PC-3 (cell line): ENCODE results near the gene TGFBR3. TPM values are rescaled to one million over a fixed set of nuclear protein-coding genes. Genes with fewer than 3 reads are reported as not detected.

Experiments used
- ATAC-seq: fragments of 200-7000 bp; cut with Tn5 transposase; 2 replicates; pipeline ENCODE4 v1.9.1; 2020; ENCODE audit warnings: mild to moderate bottlenecking, moderate library complexity
- BruUV-seq: library from RNA; stranded (reverse); fragments of 400-500 nt; replicated peaks from 2 replicates; lab custom pipeline; 2021; lab: Mats Ljungman, UMichigan
- CTCF ChIA-PET: fragments of 300-600 bp; sonication (Branson Sonifier 250); formaldehyde crosslinking; loops from one replicate; lab custom pipeline; 2022; ENCODE audit warnings: antibody characterized with exemption; lab: Charles Lee
- POLR2A ChIA-PET: fragments of 300-600 bp; sonication (Branson Sonifier 250); formaldehyde crosslinking; loops from one replicate; lab custom pipeline; 2022; ENCODE audit warnings: antibody characterized with exemption; ENCODE audit not compliant: unreplicated experiment; lab: Charles Lee
- DNase-seq: peaks from one replicate; pipeline ENCODE4 v3.0.0-alpha.2; 2015
- H2AFZ ChIP-seq: fragments of 300-600 bp; sonication (generic); 2 replicates; pipeline ENCODE4 v1.6.0; 2016; ENCODE audit warnings: antibody characterized with exemption, low read length
- H3F3A ChIP-seq: fragments of 300-600 bp; sonication (generic); one replicate; pipeline ENCODE4 v1.6.0; 2017; ENCODE audit warnings: antibody characterized with exemption, low read length, control low read depth, mild to moderate bottlenecking; ENCODE audit not compliant: unreplicated experiment
- H3K27ac ChIP-seq: fragments of 300-600 bp; sonication (generic); 2 replicates; pipeline ENCODE4 v1.5.1; 2016; ENCODE audit warnings: mild to moderate bottlenecking, low read length
- H3K27me3 ChIP-seq: fragments of 300-600 bp; sonication (generic); 2 replicates; pipeline ENCODE4 v1.6.1; 2016; ENCODE audit warnings: low read length, mixed read lengths
- H3K36me3 ChIP-seq: fragments of 300-600 bp; sonication (generic); 2 replicates; pipeline ENCODE4 v1.6.1; 2016; ENCODE audit warnings: low read depth, mixed run types, low read length, mixed read lengths
- H3K4me1 ChIP-seq: fragments of 300-600 bp; sonication (generic); 2 replicates; pipeline ENCODE4 v1.5.1; 2016; ENCODE audit warnings: low read length; ENCODE audit not compliant: insufficient read depth
- H3K4me2 ChIP-seq: fragments of 300-600 bp; sonication (generic); 2 replicates; pipeline ENCODE4 v1.6.0; 2016; ENCODE audit warnings: low read length
- H3K4me3 ChIP-seq: fragments of 300-600 bp; sonication (generic); 2 replicates; pipeline ENCODE4 v1.5.1; 2016; ENCODE audit warnings: mild to moderate bottlenecking, low read length, mixed read lengths
- H3K79me2 ChIP-seq: fragments of 300-600 bp; sonication (generic); 2 replicates; pipeline ENCODE4 v1.6.1; 2017; ENCODE audit warnings: low read length, mixed read lengths
- H3K9ac ChIP-seq: fragments of 300-600 bp; sonication (generic); 2 replicates; pipeline ENCODE4 v1.6.0; 2016; ENCODE audit warnings: mild to moderate bottlenecking, low read length
- H3K9me2 ChIP-seq: fragments of 300-600 bp; sonication (generic); replicated peaks from 2 replicates; pipeline ENCODE4 v1.6.1; 2016; ENCODE audit warnings: mixed run types, low read length, mixed read lengths
- H3K9me3 ChIP-seq: fragments of 300-600 bp; sonication (generic); 2 replicates; pipeline ENCODE4 v1.6.1; 2016; ENCODE audit warnings: low read length, mixed read lengths
- H4K20me1 ChIP-seq: fragments of 300-600 bp; sonication (generic); 2 replicates; pipeline ENCODE4 v1.6.1; 2016; ENCODE audit warnings: low read length, mixed read lengths
- EZH2 ChIP-seq: fragments of 300-600 bp; sonication (generic); IDR thresholded peaks from one replicate; pipeline ENCODE4 v1.6.1; 2017; ENCODE audit warnings: antibody characterized with exemption, mild to moderate bottlenecking, low read length; ENCODE audit not compliant: unreplicated experiment
- EZH2phosphoT487 ChIP-seq: fragments of 300-600 bp; sonication (generic); IDR thresholded peaks from 2 replicates; pipeline ENCODE4 v1.6.1; 2018; ENCODE audit warnings: mild to moderate bottlenecking, antibody characterized with exemption, low read length, borderline replicate concordance
- intact Hi-C: fragments of 100-400 bp; cut with micrococcal nuclease; formaldehyde crosslinking; loops from 2 replicates; pipeline ENCODE4 v1.9.0; 2023
- total RNA-seq: library from RNA; depleted of rRNA; stranded (reverse); fragments of >200 nt; gene quantifications from 2 replicates; pipeline ENCODE4 v1.2.3, GENCODE V29; 2014
- TF ChIP-seq, protein P1 (sequence below): fragments of 300-600 bp; sonication (generic); conservative IDR thresholded peaks from 2 replicates; pipeline ENCODE4 v1.5.1; 2017; ENCODE audit warnings: antibody characterized with exemption, low read depth, mild to moderate bottlenecking, low read length

The TGFBR3 gene
- total RNA-seq, 1 experiment from 2014 or later, result 2.8 TPM

DNA sequence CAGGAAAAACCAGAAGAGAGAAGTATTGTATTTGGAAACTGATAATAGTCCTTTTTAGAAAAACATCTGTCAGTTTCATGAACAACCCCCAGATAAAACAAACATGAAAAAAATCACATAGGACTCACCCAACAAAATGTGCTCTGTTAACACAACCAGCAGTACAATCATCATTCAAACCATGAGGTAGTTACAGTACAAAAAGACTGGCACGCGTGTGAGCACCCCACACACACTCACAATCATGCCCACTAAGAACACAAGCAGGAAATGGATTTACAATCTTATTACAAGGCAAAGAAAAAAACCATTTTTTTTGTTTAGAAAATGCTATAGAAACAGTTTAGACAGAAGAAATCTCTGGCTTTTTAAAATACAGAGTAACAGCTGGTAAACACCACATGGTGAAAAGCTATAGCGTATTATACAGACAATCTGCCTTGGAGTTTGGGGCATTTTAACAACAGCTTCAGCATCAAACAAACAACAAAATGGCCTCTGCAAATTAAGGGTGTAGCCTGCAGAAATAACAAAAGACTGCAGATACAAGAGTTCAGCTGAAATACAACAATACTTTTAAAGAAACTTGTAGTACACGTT, 205.3 kb downstream of the TGFBR3 start:
- Histone ChIP-seq H4K20me1 (no peaks in the 10 kb centered on the region), H2AFZ (no peak overlapping the region), H3K36me3 (no peaks in the 10 kb centered on the region), H3K27me3 (no peaks in the 10 kb centered on the region), H3K79me2 (no peaks in the 10 kb centered on the region), H3K4me3 (no peak overlapping the region), H3K27ac (no peak overlapping the region), H3K9me3 (no peaks in the 10 kb centered on the region), H3K9me2 (no peaks in the 10 kb centered on the region), H3K9ac (no peak overlapping the region), H3K4me2 (no peak overlapping the region), H3F3A (no peaks in the 10 kb centered on the region), H3K4me1 (peaks cover 3% of the 10 kb centered on the region)
- POLR2A ChIA-PET, result no interaction called here
- DNase-seq (no peak), ATAC-seq (no peak)
- CTCF ChIA-PET, result no interaction called here
- BruUV-seq, result no TSS peak
- TF ChIP-seq EZH2phosphoT487, result no peak
- TF ChIP-seq, protein P1, sequence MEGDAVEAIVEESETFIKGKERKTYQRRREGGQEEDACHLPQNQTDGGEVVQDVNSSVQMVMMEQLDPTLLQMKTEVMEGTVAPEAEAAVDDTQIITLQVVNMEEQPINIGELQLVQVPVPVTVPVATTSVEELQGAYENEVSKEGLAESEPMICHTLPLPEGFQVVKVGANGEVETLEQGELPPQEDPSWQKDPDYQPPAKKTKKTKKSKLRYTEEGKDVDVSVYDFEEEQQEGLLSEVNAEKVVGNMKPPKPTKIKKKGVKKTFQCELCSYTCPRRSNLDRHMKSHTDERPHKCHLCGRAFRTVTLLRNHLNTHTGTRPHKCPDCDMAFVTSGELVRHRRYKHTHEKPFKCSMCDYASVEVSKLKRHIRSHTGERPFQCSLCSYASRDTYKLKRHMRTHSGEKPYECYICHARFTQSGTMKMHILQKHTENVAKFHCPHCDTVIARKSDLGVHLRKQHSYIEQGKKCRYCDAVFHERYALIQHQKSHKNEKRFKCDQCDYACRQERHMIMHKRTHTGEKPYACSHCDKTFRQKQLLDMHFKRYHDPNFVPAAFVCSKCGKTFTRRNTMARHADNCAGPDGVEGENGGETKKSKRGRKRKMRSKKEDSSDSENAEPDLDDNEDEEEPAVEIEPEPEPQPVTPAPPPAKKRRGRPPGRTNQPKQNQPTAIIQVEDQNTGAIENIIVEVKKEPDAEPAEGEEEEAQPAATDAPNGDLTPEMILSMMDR, result no peak
- no peak for TF ChIP-seq EZH2
- intact Hi-C loops, result no loop called here

GRCh38 chr1:91679446-91679845, 206.5 kb downstream of the TGFBR3 start:
- Histone ChIP-seq H3K4me2 (no peak overlapping the region), H3F3A (no peaks in the 10 kb centered on the region), H3K36me3 (no peaks in the 10 kb centered on the region), H3K79me2 (no peaks in the 10 kb centered on the region), H4K20me1 (no peaks in the 10 kb centered on the region), H3K27ac (no peak overlapping the region), H3K4me1 (no peaks in the 10 kb centered on the region), H2AFZ (no peak overlapping the region), H3K27me3 (no peaks in the 10 kb centered on the region), H3K9me2 (no peaks in the 10 kb centered on the region), H3K4me3 (no peak overlapping the region), H3K9ac (no peak overlapping the region), H3K9me3 (no peaks in the 10 kb centered on the region)
- intact Hi-C loops, result no loop called here
- BruUV-seq, result no TSS peak
- no peak for DNase-seq
- ATAC-seq, result no peak
- ChIA-PET CTCF (no interaction called here), POLR2A (no interaction called here)
- no peak for TF ChIP-seq EZH2
- no peak for TF ChIP-seq EZH2phosphoT487
- TF ChIP-seq, protein P1, result no peak

GRCh38 chr1:91676030-91676429, 209.9 kb downstream of the TGFBR3 start:
- Histone ChIP-seq H3K4me3 (no peak overlapping the region), H3K27ac (no peak overlapping the region), H3K36me3 (no peaks in the 10 kb centered on the region), H4K20me1 (no peaks in the 10 kb centered on the region), H3K9me2 (no peaks in the 10 kb centered on the region), H3F3A (no peaks in the 10 kb centered on the region), H3K79me2 (no peaks in the 10 kb centered on the region), H3K4me2 (no peak overlapping the region), H3K9me3 (no peaks in the 10 kb centered on the region), H3K27me3 (no peaks in the 10 kb centered on the region), H3K4me1 (no peaks in the 10 kb centered on the region), H3K9ac (no peak overlapping the region), H2AFZ (no peak overlapping the region)
- no peak for DNase-seq
- TF ChIP-seq EZH2 (no peak), EZH2phosphoT487 (no peak)
- TF ChIP-seq, protein P1, result no peak
- BruUV-seq, result no TSS peak
- CTCF ChIA-PET, result no interaction called here
- POLR2A ChIA-PET, result no interaction called here
- ATAC-seq, result no peak
- intact Hi-C loops, result no loop called here
